OCI-LY1 (cell line): Measurements from ENCODE around the gene TMEM44.

Experiments
- CTCF ChIP-seq: fragments of 200-600 bp; sonication (generic), shearing (Covaris generic); IDR thresholded peaks from 2 replicates; pipeline ENCODE4 v1.5.1; 2017; ENCODE audit warnings: mild to moderate bottlenecking, antibody characterized with exemption, low read length, moderate library complexity, mixed read lengths
- EZH2 ChIP-seq: fragments of 200-600 bp; sonication (generic), shearing (Covaris generic); IDR thresholded peaks from 2 replicates; pipeline ENCODE4 v1.8.0; 2017; ENCODE audit warnings: borderline replicate concordance, mixed run types, mild to moderate bottlenecking, antibody characterized with exemption, low read length, moderate library complexity, mixed read lengths

- TF ChIP-seq CTCF (no peak), EZH2 (no peak)
These were observed 44.5 kb downstream of the TMEM44 start for GRCh38 chr3:194588741-194589140.
